Mesenchymal stem cell (in vitro differentiated cells and primary cell): ENCODE results near the gene NELFB.

Experiments used
- DNase-seq: peaks from one replicate; pipeline ENCODE4 v3.0.0-alpha.2; 2013
- H2AFZ ChIP-seq: one replicate; pipeline ENCODE4 v1.6.1; 2013; ENCODE audit warnings: low read depth, mild to moderate bottlenecking, control low read depth, inconsistent platforms, low read length, moderate library complexity
- H2AK5ac ChIP-seq: 2 replicates; pipeline ENCODE4 v1.6.1; 2013; ENCODE audit warnings: low read length, moderate library complexity, mild to moderate bottlenecking, inconsistent platforms; ENCODE audit not compliant: severe bottlenecking
- H2BK120ac ChIP-seq: one replicate; pipeline ENCODE4 v1.6.1; 2013; ENCODE audit warnings: low read depth, mild to moderate bottlenecking, inconsistent platforms, low read length, moderate library complexity
- H2BK12ac ChIP-seq, 2 experiments: one replicate each; pipeline ENCODE4 v1.6.1; 2013; ENCODE audit warnings: inconsistent platforms in 2 of 2, low read length in 2 of 2, mild to moderate bottlenecking in 2 of 2, moderate library complexity in 2 of 2, control low read depth in 1 of 2
- H2BK15ac ChIP-seq: one replicate; pipeline ENCODE4 v1.6.1; 2013; ENCODE audit warnings: mild to moderate bottlenecking, low read depth, inconsistent platforms; ENCODE audit not compliant: poor library complexity, severe bottlenecking
- H2BK5ac ChIP-seq: 2 replicates; pipeline ENCODE4 v1.6.1; 2013; ENCODE audit warnings: low read depth, mild to moderate bottlenecking, low read length, control low read depth, inconsistent platforms; ENCODE audit not compliant: poor library complexity, severe bottlenecking
- H3K14ac ChIP-seq, 2 experiments: one replicate each; pipeline ENCODE4 v1.6.1; 2013; ENCODE audit warnings: inconsistent platforms in 2 of 2, low read length in 2 of 2, control low read depth in 1 of 2, mild to moderate bottlenecking in 1 of 2, moderate library complexity in 1 of 2
- H3K18ac ChIP-seq, 2 experiments: one replicate each; pipeline ENCODE4 v1.6.1; 2013; ENCODE audit warnings: inconsistent platforms in 2 of 2, low read length in 2 of 2, control low read depth in 1 of 2, low read depth in 1 of 2, mild to moderate bottlenecking in 1 of 2
- H3K23ac ChIP-seq, 2 experiments: one replicate each; pipeline ENCODE4 v1.6.1; 2013; ENCODE audit warnings: inconsistent platforms in 2 of 2, low read length in 2 of 2, mild to moderate bottlenecking in 2 of 2, moderate library complexity in 2 of 2, control low read depth in 1 of 2
- H3K27ac ChIP-seq: 2 replicates; pipeline ENCODE4 v1.5.1; 2013; ENCODE audit warnings: mild to moderate bottlenecking, moderate library complexity, low read length, control low read depth, inconsistent platforms; ENCODE audit not compliant: poor library complexity, severe bottlenecking
- H3K27me3 ChIP-seq, 2 experiments: 2 replicates each; pipeline versions ENCODE4 v1.6.1 to v1.7.0; 2013; ENCODE audit warnings: low read length in 2 of 2, mild to moderate bottlenecking in 2 of 2, moderate library complexity in 2 of 2, control low read depth in 1 of 2, inconsistent platforms in 1 of 2; ENCODE audit not compliant: control insufficient read depth in 1 of 2, insufficient read depth in 1 of 2
- H3K36me3 ChIP-seq, 2 experiments: 2 replicates each; pipeline versions ENCODE4 v1.6.1 to v1.7.0; 2013; ENCODE audit warnings: low read length in 2 of 2, control low read depth in 1 of 2, inconsistent platforms in 1 of 2, low read depth in 1 of 2, mild to moderate bottlenecking in 1 of 2; ENCODE audit not compliant: insufficient read depth in 2 of 2, control insufficient read depth in 1 of 2
- H3K4ac ChIP-seq, 2 experiments: one replicate each; pipeline ENCODE4 v1.6.1; 2013; ENCODE audit warnings: inconsistent platforms in 2 of 2, low read length in 2 of 2, mild to moderate bottlenecking in 2 of 2, moderate library complexity in 2 of 2, control low read depth in 1 of 2, low read depth in 1 of 2
- H3K4me1 ChIP-seq: 2 replicates; pipeline ENCODE4 v1.6.1; 2013; ENCODE audit warnings: low read depth, low read length, control low read depth; ENCODE audit not compliant: control insufficient read depth, insufficient read depth
- H3K4me2 ChIP-seq: 2 replicates; pipeline ENCODE4 v1.6.1; 2013; ENCODE audit warnings: low read length, mild to moderate bottlenecking, inconsistent platforms; ENCODE audit not compliant: poor library complexity, severe bottlenecking
- H3K4me3 ChIP-seq, 2 experiments: 2 replicates each; pipeline versions ENCODE4 v1.5.1 to v1.7.0; 2013; ENCODE audit warnings: low read length in 2 of 2, mild to moderate bottlenecking in 2 of 2, control low read depth in 1 of 2, low read depth in 1 of 2; ENCODE audit not compliant: insufficient read depth in 1 of 2
- H3K79me1 ChIP-seq: replicated peaks from 2 replicates; pipeline ENCODE4 v1.6.1; 2013; ENCODE audit warnings: mild to moderate bottlenecking, control low read depth, low read length, inconsistent platforms; ENCODE audit not compliant: poor library complexity, severe bottlenecking
- H3K9ac ChIP-seq: 2 replicates; pipeline ENCODE4 v1.7.0; 2013; ENCODE audit warnings: mild to moderate bottlenecking, low read length, moderate library complexity
- H3K9me3 ChIP-seq: 2 replicates; pipeline ENCODE4 v1.7.0; 2013; ENCODE audit warnings: mild to moderate bottlenecking, low read length; ENCODE audit not compliant: control insufficient read depth
- H4K8ac ChIP-seq: one replicate; pipeline ENCODE4 v1.6.1; 2013; ENCODE audit warnings: inconsistent platforms, mild to moderate bottlenecking, low read length, moderate library complexity
- H4K91ac ChIP-seq: one replicate; pipeline ENCODE4 v1.6.1; 2013; ENCODE audit warnings: mild to moderate bottlenecking, low read length, inconsistent platforms
- WGBS: methylation state at CpG from one replicate; pipeline ENCODE4 v1.1.7; 2013; ENCODE audit warnings: mixed read lengths; 5-methylcytosine and 5-hydroxymethylcytosine counted together

NELFB gene

GRCh38 chr9:137273095-137273490 lies 18.0 kb downstream of the NELFB start:
- Histone ChIP-seq H3K4me3 (no peak overlapping the region), H3K27ac (no peak overlapping the region), H2BK5ac (no peak overlapping the region), H3K79me1 (peaks cover 34% of the 10 kb centered on the region), H3K36me3 (peaks cover 46 to 64% of the 10 kb centered on the region in 2 experiments), H3K9ac (no peak overlapping the region), H2BK120ac (no peak overlapping the region), H2AK5ac (no peak overlapping the region), H2BK15ac (no peak overlapping the region), H3K14ac (no peak overlapping the region), H3K4me2 (no peak overlapping the region), H4K8ac (no peak overlapping the region), H4K91ac (peak overlapping the region; percentile 44), H3K4ac (no peak overlapping the region), H2BK12ac (no peak overlapping the region), H3K18ac (no peak overlapping the region), H3K9me3 (no peaks in the 10 kb centered on the region), H3K23ac (no peak overlapping the region), H3K27me3 (peaks cover 0 to 6% of the 10 kb centered on the region in 2 experiments), H2AFZ (no peak overlapping the region), H3K4me1 (peaks cover 41% of the 10 kb centered on the region)
- no peak for DNase-seq
- 82% methylated on average over 13 of the region's 13 CpGs for WGBS

GRCh38 chr9:137273611-137274320 lies 18.6 kb downstream of the NELFB start:
- no peak overlapping the region for H2AK5ac ChIP-seq
- H3K36me3 ChIP-seq = peaks cover 39 to 63% of the 10 kb centered on the region in 2 experiments
- peak overlapping the region; percentile 21 for H2BK120ac ChIP-seq
- H3K4me2 ChIP-seq = no peak overlapping the region
- H4K8ac ChIP-seq = peak overlapping the region; percentile 7
- no peak overlapping the region for H2AFZ ChIP-seq
- H3K27me3 ChIP-seq = peaks cover 0 to 10% of the 10 kb centered on the region in 2 experiments
- peaks cover 33% of the 10 kb centered on the region for H3K79me1 ChIP-seq
- H2BK15ac ChIP-seq = no peak overlapping the region
- H3K14ac ChIP-seq = no peak overlapping the region
- no peaks in the 10 kb centered on the region for H3K9me3 ChIP-seq
- no peak overlapping the region for H3K4ac ChIP-seq
- no peak overlapping the region for H2BK5ac ChIP-seq
- H3K27ac ChIP-seq = no peak overlapping the region
- no peak overlapping the region for H2BK12ac ChIP-seq
- peak overlapping the region; percentile 56 for H4K91ac ChIP-seq
- H3K4me3 ChIP-seq = no peak overlapping the region
- no peak for DNase-seq
- 92% methylated on average over 15 of the region's 15 CpGs for WGBS
- H3K18ac ChIP-seq = no peak overlapping the region
- peaks cover 46% of the 10 kb centered on the region for H3K4me1 ChIP-seq
- H3K23ac ChIP-seq = peak overlapping the region in 1 of 2 experiments; percentile 48
- no peak overlapping the region for H3K9ac ChIP-seq

- Histone ChIP-seq H3K36me3 (peaks cover 27 to 64% of the 10 kb centered on the region in 2 experiments), H2BK5ac (no peak overlapping the region), H2AK5ac (no peak overlapping the region), H2AFZ (no peak overlapping the region), H3K18ac (peak overlapping the region; percentile 13 to 98), H3K79me1 (peaks cover 39% of the 10 kb centered on the region), H3K9me3 (no peaks in the 10 kb centered on the region), H3K23ac (peak overlapping the region in 1 of 2 experiments; percentile 2), H4K91ac (peak overlapping the region; percentile 99), H4K8ac (peak overlapping the region; percentile 16), H3K4me2 (no peak overlapping the region), H2BK15ac (peak overlapping the region; percentile 73), H3K9ac (no peak overlapping the region), H3K27me3 (peaks cover 0 to 23% of the 10 kb centered on the region in 2 experiments), H2BK12ac (peak overlapping the region in 1 of 2 experiments; percentile 97), H3K4me1 (peaks cover 53% of the 10 kb centered on the region), H3K4me3 (no peak overlapping the region), H3K14ac (no peak overlapping the region), H3K4ac (peak overlapping the region; percentile 29 to 45), H3K27ac (no peak overlapping the region), H2BK120ac (peak overlapping the region; percentile 64)
- 92% methylated on average over 10 of the region's 10 CpGs for WGBS
- DNase-seq = no peak
Measured at GRCh38 chr9:137275203-137275587, 20.1 kb downstream of the NELFB start.

GRCh38 chr9:137275588-137276472 lies 20.7 kb downstream of the NELFB start:
- Histone ChIP-seq H2BK12ac (peak overlapping the region; percentile 95 to 97), H3K36me3 (peaks cover 25 to 67% of the 10 kb centered on the region in 2 experiments), H3K27me3 (peaks cover 0 to 29% of the 10 kb centered on the region in 2 experiments), H3K27ac (no peak overlapping the region), H3K4me3 (no peak overlapping the region), H3K4me1 (peaks cover 59% of the 10 kb centered on the region), H2BK5ac (peak overlapping the region; percentile 36), H3K23ac (no peak overlapping the region), H3K4ac (peak overlapping the region; percentile 45 to 97), H3K4me2 (no peak overlapping the region), H2BK15ac (peak overlapping the region; percentile 100), H2AFZ (no peak overlapping the region), H3K14ac (peak overlapping the region in 1 of 2 experiments; percentile 87), H3K9me3 (no peaks in the 10 kb centered on the region), H3K9ac (no peak overlapping the region), H4K91ac (peak overlapping the region; percentile 99), H3K18ac (peak overlapping the region; percentile 88 to 98), H4K8ac (peak overlapping the region; percentile 66), H2AK5ac (no peak overlapping the region), H2BK120ac (peak overlapping the region; percentile 95), H3K79me1 (peaks cover 42% of the 10 kb centered on the region)
- WGBS = 90% methylated on average over 24 of the region's 24 CpGs
- DNase-seq = no peak
